Stimulated activated CD8-positive, alpha-beta memory T cell treated with anti-CD3 and anti-CD28 coated beads, Interleukin-2, amount 100 ng/mL, for 48 hours (primary cell): ENCODE results near the gene HLCS.
A peak's percentile ranks its signal among the peaks of the same experiment; 100 is the strongest.
"Not testable (repeated sequence)": the region's sequence is repeated elsewhere in the genome, so short reads cannot be mapped to it uniquely, and the experiment has no call there.

Experiments used
- DNase-seq, 2 donors: peaks; one replicate each; pipeline ENCODE4 v3.0.0-alpha.2; 2020; ENCODE audit warnings: low read depth in 2 of 2

The HLCS gene

DNA sequence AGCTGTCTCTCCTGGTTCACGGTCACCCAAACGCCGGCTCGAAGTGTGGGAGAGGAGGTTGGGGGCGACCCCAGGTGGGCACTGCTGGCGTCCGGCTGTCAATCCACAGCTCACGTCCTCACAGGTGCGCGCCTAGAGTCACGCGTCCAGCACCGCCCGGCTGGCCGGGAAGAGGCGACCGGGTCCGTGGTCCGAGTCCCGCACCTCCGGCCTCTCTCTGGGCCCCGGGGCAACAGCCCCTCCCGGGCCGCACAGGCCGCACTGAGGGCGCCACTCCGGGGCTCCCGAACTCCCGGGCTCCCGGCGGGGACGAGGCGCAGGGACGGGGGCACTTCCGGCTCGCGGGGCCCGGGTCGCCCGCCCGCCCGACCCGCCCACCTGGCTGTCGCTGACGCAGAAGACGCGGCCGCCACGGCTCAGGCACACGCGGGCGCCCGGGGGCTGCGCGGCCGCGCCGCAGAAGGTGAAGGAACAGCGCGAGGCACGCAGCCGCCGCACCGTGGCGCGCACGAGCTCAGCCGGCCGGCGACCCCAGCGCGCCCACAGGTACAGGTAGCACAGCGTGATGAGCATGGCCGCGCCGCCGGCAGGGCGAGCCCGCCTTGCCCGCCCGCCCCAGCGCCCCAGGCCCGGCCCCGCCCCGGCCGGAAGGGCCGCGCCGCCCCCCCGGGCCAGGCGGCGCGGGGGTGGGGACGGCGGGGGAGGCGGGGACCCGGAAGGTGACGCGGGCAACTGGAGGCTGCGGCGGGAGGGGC lies at the start of gene HLCS:
Gene HLCS (minus strand): TSS at position 604 of the 755 bp plus-strand sequence. CDS start 31 bp downstream, at position 573.
- DNase-seq = peak; percentile 55 to 68

DNA sequence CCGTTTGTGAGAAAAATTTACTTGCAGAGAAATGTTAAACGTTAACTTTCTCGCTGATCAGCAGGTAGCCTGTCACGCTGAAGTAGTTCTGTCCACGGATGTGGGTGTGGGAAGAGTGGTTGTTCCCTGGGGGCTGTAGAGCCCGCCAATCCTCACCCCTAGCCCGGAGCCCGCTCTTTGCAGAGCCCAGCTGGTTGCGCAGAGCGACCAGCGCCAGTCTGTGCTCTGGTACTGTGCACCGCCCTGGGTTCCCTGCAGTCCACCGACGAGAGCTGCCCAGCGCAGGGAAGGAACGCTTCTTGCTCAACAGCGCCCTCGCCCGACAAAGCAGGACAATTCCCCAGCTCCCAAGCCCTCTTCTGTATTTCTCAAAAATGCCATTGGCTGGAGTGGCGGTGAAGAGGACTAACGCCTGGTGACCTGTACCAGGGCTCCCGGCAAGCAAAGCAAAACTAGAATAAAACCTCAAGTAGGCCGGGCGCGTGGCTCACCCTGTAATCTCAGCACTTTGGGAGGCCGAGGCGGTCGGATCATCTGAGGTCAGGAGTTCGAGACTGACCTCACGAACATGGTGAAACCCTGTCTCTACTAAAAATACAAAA lies 43.4 kb upstream of the HLCS start:
- DNase-seq = peak; percentile 66 to 73

DNA sequence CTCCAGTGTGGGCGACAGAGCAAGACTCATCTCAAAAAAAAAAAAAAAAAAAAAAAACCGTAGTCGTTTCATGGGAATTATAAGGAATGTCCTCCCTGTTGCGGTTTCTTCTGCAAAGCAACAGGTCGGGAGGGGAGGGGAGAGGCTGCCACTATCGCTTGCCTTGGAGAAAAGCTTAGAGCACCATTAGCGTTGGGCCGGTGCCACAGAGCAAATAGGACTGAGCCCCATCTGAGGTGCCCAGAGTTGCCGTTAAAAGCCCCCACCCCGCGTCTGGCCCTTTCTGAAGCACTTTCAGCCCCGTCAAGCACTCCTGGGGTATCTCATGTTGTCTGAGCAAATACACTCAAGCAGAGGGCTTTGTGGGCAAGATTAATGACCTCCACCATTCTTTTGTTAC lies 42.3 kb upstream of the HLCS start:
- DNase-seq = no peak

DNA sequence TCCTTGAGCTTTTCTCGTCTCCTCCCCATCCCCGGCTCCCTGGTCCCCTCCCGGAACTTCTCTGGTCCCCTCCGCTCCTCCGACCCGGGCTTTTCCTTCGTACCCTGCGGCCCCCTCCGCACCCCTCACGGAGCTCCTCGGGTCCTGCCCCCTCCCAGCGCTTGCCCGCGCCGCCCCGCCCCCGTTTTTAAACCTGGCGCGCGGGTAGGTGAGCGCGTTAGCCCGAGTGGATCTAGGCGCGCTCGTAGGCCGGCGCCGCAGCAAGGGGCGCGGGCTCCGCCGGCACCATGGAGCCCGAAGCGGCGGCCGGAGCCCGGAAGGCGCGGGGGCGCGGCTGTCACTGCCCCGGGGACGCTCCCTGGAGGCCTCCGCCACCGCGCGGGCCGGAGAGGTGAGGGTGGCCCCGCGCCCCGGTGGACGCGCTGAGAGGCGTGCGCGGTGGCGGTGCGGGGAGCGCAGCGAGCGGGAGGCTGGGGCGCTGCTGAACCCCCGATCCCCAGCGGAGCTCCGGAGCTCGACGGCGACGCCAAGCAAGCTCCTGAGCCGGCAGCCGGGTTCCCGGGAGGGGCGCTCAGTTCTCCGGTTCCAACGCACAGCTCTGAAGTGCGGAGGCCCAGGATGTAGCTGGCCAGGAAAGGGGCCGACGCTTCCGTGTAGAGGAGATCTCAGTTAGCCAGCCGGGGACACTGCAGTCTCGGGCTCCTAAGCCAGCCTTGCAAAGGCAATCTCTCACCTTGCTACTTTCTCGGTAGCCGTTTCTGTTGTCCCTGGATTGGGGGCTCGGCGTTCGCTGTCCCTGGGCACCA lies 40.2 kb upstream of the HLCS start, which contains the start of gene RIPPLY3:
Gene RIPPLY3 (plus strand): TSS at position 217 of the 806 bp plus-strand sequence. CDS start 71 bp downstream, at position 288.
- DNase-seq = no peak

DNA sequence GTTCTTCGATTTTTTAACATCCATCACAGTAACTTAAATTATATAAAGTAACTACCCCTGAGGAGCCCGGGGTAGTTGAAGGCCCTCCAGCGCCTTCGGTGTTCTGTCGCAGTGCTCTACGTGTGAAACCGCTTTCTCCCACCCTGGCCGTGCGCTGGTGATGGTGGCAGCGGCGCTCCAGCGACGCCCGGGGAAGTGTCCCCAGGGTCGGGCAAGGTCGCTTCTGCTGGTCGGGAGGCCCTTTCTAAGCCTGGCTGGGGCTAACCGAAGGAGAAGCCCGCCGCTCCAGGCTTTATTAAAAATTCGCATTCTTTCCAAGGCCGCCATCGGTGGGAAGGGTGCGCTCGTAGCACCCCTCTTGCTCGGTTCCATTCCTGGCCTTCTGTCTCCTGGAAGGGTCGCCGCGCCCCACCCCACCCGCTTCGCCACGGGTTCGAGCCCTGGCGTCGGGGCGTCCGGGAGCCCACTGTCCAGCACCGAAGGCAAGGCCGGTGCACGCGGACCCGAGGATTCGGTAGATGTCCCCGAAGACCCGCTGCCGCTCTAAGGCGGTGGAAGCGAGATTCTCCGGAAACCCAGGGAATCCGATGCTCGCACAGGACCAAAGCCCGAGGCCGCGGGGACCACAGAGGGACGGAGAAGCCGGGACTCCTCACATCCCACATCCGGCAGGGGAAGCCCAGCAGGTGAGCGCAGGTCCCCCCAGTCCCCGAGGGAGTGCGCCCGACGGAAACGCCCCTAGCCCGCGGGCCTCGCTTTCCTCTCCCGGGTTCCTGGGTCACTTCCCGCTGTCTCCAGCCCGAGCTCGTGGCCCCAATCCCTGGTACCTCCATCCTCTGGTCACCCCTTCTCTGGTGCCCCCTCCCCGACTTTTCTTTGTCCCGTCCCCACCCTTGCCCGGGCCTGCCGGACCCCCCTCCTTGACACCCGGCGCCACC lies 39.3 kb upstream of the HLCS start:
- no peak for DNase-seq

DNA sequence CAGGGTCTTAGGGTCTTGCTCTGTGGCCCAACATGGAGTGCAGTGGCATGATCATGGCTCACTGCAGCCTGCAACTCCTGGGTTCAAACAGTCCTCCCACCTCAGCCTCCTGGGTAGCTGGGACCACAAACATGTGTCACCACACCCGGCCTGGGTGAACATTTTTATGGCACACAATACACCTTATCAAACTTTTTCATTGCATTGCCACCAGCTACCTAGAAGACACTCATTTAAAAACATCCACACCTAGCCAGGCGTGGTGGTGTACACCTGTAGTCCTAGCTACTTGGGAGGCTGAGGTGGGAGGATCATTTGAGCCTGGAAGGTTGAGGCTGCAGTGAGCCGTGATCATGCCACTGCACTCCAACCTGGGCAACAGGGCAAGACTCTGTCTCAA lies 37.4 kb upstream of the HLCS start:
- DNase-seq = not testable (repeated sequence)

DNA sequence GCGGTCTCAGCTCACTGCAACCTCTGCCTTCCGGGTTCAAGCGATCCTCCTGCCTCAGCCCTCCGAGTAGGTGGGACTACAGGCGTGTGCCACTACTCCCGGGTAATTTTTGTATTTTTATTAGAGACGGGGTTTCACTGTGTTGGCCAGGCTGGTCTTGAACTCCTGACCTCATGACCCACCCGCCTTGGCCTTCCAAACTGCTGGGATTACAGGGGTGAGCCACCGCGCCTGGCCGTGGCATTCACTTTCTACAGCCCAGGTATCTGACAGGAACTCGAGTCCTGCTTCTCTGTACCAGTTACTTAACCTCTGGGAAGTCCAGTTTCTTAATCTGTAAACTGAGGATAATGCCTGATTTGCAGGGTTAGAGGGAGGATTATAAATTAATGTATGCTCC lies 36.4 kb upstream of the HLCS start:
- not testable (repeated sequence) for DNase-seq

DNA sequence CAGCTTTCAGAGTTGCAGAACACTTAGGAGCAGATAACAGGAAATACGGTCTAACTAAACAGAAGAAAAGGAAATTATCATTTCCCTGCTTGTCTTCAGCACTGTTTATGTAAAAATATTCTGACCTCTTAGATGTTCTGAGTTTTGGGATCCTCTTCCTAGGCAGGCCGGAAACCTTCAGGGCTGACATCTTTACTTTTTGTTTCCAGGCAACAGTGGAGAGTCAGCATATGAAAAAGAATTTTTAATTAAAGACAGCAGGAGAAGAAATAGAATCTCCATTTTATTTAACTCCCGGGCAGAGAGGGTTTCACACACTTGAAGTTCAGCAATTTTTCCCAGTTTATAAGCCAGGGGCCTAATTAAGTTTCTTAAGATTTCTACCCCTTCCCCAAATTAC lies 35.0 kb upstream of the HLCS start:
- no peak for DNase-seq

DNA sequence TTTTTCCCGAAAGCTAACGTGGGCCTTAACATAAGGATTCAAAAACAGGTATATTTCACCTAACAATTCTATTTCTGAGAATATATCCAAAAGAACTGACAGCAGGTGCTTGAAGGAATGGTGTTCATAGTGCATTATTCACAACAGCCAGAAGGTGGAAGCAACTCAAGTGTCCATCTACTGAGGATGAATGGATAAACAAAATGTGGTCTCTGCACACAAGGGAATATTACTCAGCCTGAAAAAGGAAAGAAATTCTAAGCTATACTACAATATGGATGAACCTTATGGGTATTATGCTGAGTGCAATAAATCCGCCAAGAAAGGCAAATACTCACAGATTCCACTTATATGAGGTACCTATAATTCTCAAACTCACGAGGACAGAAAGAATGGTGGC lies 33.9 kb upstream of the HLCS start:
- no peak for DNase-seq

DNA sequence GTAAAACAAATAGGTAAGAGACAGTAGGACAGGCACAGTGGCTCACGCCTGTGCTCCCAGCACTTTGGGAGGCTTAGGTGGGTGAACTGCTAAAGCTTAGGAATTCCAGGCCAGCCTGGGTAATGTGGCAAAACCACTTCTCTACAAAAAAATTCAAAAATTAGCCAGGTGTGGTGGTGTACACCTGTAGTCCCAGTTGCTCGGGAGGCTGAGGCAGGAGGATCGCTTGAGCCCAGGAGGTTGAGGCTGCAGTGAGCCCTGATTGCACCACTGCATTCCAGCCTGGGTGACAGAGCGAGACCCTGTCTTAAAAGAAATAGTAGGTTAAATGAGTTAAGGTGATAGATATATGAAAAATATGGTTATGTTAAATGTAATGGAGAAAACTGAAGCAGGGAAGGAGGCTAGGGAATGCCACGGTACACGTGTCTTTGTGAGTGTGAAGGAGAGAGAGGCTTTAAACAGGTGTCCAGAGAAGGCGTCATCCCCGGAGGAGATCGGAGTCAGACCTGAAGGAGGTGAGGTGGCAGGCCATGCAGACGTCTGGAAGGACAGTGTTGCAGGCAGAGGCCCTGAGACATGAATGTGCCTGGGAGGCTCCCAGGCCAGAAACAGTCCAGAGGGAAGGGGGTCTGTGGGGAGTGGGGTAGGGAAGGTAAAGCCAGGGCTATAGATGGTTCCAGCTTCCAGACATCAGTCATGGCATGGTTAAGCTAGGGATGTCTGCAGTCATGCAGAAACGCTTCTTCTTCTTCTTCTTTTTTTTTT lies 32.8 kb upstream of the HLCS start:
- no peak for DNase-seq

DNA sequence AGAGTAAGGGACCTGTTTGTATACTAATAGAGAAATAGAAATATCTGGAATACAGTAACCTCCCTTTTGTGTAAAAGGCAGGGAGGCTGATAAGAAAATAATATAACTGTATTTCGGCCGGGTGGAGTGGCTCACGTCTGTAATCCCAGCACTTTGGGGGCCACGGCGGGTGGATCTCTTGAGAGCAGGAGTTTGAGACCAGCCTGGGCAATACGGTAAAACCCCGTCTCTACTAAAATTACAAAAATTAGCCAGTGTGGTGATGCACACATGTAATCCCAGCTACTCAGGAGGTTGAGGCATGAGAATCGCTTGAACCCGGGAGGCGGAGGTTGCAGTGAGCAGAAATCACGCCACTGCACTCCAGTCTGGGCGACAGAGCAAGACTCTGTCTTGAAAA lies 28.8 kb upstream of the HLCS start:
- DNase-seq = not testable (repeated sequence)

DNA sequence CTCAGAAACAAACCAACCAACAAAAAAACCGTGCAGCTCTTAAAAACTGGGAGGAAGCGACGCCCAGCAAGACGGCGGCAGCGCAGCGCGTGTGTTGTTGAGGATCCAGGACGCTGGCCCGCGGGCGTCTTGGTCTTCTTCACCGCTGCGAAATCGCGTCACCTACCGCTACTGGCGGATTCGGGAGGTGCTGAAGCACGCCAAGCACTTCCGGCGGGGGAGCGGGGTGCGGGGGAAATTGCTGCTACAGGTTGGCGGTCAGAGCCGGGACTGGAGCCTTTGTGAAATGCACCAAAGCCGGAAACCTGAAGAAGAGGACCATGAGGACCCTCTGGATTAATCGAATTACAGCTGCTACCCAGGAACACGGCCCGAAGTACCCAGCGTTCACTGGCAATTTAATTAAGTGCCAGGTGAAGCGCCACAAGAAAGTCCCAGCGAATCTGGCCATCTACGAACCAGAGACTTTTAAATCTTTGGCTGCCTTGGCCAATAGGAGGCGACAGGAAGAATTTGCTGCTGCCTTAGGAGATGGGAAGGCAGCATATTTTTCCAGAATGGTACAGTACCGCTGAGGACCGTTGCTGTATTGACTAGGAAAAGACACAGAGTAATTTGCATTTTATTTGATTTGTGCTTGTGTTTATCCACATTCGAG lies 28.2 kb upstream of the HLCS start:
- peak; percentile 23 to 36 for DNase-seq

DNA sequence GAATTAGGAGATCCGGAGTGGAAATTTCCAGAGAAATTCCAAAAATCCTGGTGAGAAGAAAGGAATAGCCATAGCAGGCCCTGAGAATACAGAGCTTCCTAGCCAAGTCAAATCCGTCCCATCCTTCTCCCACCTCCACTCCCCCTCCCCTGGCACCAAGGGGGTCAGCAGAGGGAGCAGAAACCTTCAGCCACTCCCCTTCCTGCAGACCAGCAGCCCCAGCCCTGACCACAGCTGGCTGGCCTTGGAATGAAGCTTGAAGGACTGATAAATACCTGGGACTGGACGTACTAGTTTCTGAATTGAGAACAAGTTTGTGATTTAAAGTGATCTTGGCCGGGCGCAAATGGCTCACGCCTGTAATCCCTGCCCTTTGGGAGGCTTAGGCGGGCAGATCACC lies 26.2 kb upstream of the HLCS start:
- no peak for DNase-seq

DNA sequence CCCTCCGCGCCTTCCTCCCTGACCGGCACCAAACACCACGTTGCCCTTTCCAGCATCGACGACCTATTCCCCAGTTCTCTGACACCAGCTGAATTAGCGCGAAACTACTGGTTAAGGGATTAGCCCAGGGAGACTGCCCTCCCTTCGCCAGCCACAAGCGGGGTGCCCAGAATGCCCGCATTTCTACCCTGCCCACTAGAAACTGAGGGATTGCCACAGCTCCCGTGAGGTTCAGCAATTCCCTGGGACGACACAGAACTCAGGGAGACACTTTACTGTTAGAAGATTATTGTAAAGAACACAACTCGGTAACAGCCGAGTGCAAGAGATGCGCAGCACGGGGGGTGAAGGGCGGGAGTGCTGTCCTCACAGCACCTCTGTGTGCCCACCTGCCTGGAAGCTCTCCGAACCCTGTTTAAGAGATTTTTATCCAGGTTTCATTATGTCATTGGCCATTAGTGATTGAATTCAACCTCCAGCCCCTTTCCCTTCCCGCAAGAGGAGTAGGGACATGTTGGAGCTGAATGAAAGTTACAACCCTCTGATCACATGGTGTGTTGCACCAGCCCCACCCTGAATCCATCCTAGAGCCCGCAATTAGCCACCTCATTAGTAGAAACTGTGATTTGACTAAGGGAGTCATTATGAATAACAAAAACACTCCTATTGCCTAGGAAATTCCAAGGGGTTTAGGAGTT lies 24.2 kb upstream of the HLCS start:
- DNase-seq = no peak

DNA sequence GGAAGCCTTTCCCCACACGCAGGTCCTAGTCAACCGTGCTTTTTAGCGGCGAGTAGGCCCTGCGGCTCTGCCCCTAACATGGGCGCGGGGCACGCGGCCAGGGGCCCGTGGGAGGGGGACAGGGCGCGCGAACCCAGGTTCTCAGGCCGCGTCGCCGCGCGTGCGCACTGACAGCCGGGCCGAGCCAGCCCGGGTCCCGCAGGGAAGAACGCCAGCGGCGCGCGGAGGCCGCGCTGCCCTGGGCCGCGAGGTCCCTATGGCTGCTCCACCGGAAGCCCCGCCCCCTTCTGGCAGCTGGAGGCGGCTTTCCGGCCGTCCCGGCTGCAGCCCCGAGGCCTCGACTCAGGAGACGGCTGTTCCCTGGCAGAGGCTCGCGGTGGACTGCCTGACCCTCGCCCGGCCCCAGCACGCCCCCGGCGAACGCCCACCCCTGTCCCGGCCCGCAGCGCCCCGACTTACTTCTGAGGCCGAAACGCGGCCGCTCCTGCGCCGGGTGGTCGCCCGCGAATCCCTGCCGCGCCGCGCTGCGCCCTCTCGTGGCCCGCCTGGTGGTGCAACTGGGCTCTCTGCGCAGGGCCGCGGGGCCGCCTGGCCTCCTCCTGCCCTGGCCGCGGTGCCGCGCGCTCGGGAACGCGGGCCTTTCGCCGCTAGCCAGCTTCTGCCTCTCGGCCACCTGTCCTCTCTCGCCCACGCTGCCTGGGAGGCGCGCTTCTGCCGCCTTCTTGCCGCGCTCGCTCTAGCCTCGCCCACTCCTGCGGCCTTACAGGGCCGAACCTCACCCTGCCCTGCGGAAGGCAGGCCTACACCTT lies 23.4 kb upstream of the HLCS start:
- DNase-seq = peak; percentile 89 to 92

DNA sequence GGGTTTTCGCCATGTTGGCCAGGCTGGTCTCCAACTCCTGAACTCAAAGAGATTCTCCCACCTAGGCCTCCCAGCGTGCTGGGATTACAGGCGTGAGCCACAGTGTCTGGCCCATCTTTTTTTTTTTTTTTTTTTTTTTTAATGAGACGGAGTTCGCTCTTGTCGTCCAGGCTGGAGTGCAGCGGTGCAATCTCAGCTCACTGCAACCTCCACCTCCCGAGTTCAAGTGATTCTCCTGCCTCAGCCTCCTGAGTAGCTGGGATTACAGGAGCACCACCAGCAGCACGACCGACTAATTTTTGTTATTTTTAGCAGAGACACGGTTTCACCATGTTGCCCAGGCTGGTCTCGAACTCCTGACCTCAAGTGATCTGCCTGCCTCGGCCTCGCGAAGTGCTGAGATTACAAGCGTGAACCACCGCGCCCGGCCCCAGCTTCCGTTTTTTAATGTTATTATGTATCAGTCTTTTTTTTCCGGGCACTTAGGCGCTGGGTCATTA lies 22.8 kb upstream of the HLCS start:
- not testable (repeated sequence) for DNase-seq

DNA sequence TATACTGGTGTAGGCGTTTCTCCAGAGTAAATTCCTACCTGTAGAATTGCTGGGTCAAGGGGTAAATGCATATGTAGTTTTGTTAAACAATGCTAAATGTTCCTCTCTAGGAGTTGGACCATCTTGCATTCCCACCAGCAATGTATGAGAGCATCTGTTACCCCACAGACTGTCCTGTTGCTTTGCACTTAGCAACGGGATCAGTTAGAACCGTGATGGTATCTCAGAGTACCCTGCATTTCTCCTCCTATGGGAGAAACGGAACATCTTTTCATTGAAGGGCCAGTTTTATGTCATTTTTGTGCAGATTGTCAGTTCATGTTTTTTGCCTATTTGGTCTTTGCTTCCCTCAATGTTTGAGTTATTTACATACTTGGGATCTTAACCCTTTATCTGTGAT lies 22.1 kb upstream of the HLCS start:
- no peak for DNase-seq

DNA sequence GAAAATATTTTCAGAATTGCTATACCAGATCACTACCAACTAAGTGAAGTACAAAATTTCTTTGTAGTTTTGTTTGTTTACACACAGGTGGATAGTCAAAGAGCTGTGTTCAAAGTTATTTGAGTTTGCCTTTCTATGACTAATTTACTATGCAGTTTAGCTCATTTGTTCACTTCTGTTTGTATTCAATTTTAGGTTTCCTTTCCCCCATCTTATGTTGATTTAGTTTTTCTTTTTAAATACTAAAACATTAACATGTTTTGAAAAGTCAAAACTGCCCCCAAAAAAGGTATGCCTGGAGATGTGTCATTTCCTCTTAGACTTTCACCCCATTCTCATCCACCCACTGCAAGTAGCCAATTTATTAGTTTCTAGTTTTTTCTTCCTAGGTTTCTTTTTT lies 21.4 kb upstream of the HLCS start:
- no peak for DNase-seq
